Fibroblast of lung (primary cell): ENCODE measurements around the gene CTTN. TPM values are rescaled to one million over a fixed set of nuclear protein-coding genes. Genes with fewer than 3 reads are reported as not detected.

Experiments used
- DNase-seq, 2 donors: peaks; one replicate each; pipeline versions ENCODE4 v3.0.0 to v3.0.0-alpha.2; 2010; ENCODE audit warnings: low read depth in 2 of 2
- H2AFZ ChIP-seq: 2 replicates; pipeline ENCODE4 v1.5.1; 2012; ENCODE audit warnings: low read length, control low read depth, inconsistent platforms
- H3K27ac ChIP-seq: 2 replicates; pipeline ENCODE4 v1.5.1; 2011; ENCODE audit warnings: low read length, control low read depth; ENCODE audit not compliant: insufficient read depth
- H3K27me3 ChIP-seq: 2 replicates; pipeline ENCODE4 v1.5.1; 2011; ENCODE audit warnings: mild to moderate bottlenecking, low read length; ENCODE audit not compliant: control insufficient read depth, insufficient read depth
- H3K36me3 ChIP-seq: 2 replicates; pipeline ENCODE4 v1.5.1; 2011; ENCODE audit warnings: low read length; ENCODE audit not compliant: control insufficient read depth, insufficient read depth
- H3K4me1 ChIP-seq: 2 replicates; pipeline ENCODE4 v1.5.1; 2011; ENCODE audit warnings: low read length; ENCODE audit not compliant: control insufficient read depth, insufficient read depth; ENCODE audit errors: extremely low read depth
- H3K4me2 ChIP-seq: 2 replicates; pipeline ENCODE4 v1.5.1; 2011; ENCODE audit warnings: low read length, control low read depth; ENCODE audit not compliant: insufficient read depth; ENCODE audit errors: extremely low read depth
- H3K4me3 ChIP-seq, 4 experiments: fragments of 200-600 bp in 1 of 4; sonication (generic) in 1 of 4; replicated peaks in 1 of 4; 2 replicates each; pipeline ENCODE4 v1.5.1; 2011 to 2016; ENCODE audit warnings: low read length in 4 of 4, low read depth in 3 of 4, mild to moderate bottlenecking in 3 of 4, control low read depth in 2 of 4, inconsistent platforms in 1 of 4, mixed read lengths in 1 of 4; ENCODE audit not compliant: insufficient read depth in 1 of 4; ENCODE audit errors: control extremely low read depth in 1 of 4
- H3K79me2 ChIP-seq: 2 replicates; pipeline ENCODE4 v1.5.1; 2012; ENCODE audit warnings: mild to moderate bottlenecking, low read length, inconsistent platforms; ENCODE audit not compliant: control insufficient read depth, insufficient read depth
- H3K9ac ChIP-seq: 2 replicates; pipeline ENCODE4 v1.5.1; 2011; ENCODE audit warnings: mild to moderate bottlenecking, low read length, control low read depth; ENCODE audit not compliant: insufficient read depth
- H3K9me3 ChIP-seq: 2 replicates; pipeline ENCODE4 v1.5.1; 2012; ENCODE audit warnings: low read depth, low read length; ENCODE audit not compliant: control insufficient read depth, insufficient read depth
- H4K20me1 ChIP-seq: 2 replicates; pipeline ENCODE4 v1.5.1; 2011; ENCODE audit warnings: low read length; ENCODE audit not compliant: control insufficient read depth, insufficient read depth; ENCODE audit errors: extremely low read depth
- EZH2 ChIP-seq: IDR thresholded peaks from 2 replicates; pipeline ENCODE4 v1.5.1; 2012; ENCODE audit warnings: low read length, control low read depth, mild to moderate bottlenecking; ENCODE audit errors: missing control alignments
- polyA plus RNA-seq, 2 donors: library from polyadenylated mRNA; depleted of rRNA in 1 of 2; stranded (reverse) in 1 of 2; unstranded in 1 of 2; fragments of >200 nt; gene quantifications; 2 replicates each; pipeline ENCODE4 v1.2.1, GENCODE V29; 2011 to 2012; ENCODE audit warnings: missing spikeins in 1 of 2
- total RNA-seq: library from RNA; depleted of rRNA; stranded (reverse); fragments of >200 nt; gene quantifications from 2 replicates; pipeline ENCODE4 v1.2.1, GENCODE V29; 2014
- TF ChIP-seq, protein P1 (sequence below), 2 donors: IDR thresholded peaks in 1 of 2; conservative IDR thresholded peaks in 1 of 2; 1 replicate in 1 of 2; 2 replicates in 1 of 2; pipeline ENCODE4 v1.5.1; 2011 to 2012; ENCODE audit warnings: low read length in 2 of 2, control low read depth in 1 of 2, inconsistent platforms in 1 of 2, low read depth in 1 of 2, mild to moderate bottlenecking in 1 of 2

The CTTN gene
- total and polyA plus RNA-seq, 2 donors (not counting 1 experiment from before 2014, with no cell fraction given): 198 to 428 TPM

DNA sequence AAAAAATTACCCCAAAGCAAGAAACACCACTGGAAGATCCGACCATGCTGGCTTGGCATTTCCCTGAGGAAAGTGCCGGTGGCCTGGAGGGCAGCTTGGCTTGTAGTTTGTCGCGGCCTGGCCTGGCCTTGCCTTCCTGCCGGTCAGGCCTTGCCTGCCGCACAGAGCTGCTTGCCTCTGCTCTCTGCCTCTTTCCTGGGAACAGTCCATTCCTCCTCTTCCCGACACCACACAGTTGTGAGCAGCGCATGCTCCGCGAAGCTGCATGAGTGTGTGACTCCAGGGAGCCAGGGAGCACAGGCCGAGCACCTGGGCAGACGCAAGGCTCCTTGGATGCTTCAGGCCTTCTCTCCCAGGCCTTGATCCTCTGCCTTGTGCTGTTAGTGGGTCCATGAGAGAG lies 19.8 kb downstream of the CTTN start:
- Histone ChIP-seq H3K4me1 (peaks cover 5% of the 10 kb centered on the region), H3K4me2 (no peak overlapping the region), H4K20me1 (no peaks in the 10 kb centered on the region), H3K27me3 (no peaks in the 10 kb centered on the region), H3K79me2 (peaks cover 7% of the 10 kb centered on the region), H3K9me3 (no peaks in the 10 kb centered on the region), H2AFZ (no peak overlapping the region), H3K27ac (no peak overlapping the region), H3K36me3 (peaks cover 53% of the 10 kb centered on the region), H3K9ac (no peak overlapping the region), H3K4me3 (no peak overlapping the region)
- no peak for DNase-seq
- TF ChIP-seq, protein P1, sequence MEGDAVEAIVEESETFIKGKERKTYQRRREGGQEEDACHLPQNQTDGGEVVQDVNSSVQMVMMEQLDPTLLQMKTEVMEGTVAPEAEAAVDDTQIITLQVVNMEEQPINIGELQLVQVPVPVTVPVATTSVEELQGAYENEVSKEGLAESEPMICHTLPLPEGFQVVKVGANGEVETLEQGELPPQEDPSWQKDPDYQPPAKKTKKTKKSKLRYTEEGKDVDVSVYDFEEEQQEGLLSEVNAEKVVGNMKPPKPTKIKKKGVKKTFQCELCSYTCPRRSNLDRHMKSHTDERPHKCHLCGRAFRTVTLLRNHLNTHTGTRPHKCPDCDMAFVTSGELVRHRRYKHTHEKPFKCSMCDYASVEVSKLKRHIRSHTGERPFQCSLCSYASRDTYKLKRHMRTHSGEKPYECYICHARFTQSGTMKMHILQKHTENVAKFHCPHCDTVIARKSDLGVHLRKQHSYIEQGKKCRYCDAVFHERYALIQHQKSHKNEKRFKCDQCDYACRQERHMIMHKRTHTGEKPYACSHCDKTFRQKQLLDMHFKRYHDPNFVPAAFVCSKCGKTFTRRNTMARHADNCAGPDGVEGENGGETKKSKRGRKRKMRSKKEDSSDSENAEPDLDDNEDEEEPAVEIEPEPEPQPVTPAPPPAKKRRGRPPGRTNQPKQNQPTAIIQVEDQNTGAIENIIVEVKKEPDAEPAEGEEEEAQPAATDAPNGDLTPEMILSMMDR (conservative IDR thresholded peaks at IDR 0.05 in 1 of 2, IDR thresholded peaks at IDR 0.05 in 1 of 2; ENCODE audit: low read depth in 1 of 2, low read length in 2 of 2): no peak
- no peak for TF ChIP-seq EZH2

DNA sequence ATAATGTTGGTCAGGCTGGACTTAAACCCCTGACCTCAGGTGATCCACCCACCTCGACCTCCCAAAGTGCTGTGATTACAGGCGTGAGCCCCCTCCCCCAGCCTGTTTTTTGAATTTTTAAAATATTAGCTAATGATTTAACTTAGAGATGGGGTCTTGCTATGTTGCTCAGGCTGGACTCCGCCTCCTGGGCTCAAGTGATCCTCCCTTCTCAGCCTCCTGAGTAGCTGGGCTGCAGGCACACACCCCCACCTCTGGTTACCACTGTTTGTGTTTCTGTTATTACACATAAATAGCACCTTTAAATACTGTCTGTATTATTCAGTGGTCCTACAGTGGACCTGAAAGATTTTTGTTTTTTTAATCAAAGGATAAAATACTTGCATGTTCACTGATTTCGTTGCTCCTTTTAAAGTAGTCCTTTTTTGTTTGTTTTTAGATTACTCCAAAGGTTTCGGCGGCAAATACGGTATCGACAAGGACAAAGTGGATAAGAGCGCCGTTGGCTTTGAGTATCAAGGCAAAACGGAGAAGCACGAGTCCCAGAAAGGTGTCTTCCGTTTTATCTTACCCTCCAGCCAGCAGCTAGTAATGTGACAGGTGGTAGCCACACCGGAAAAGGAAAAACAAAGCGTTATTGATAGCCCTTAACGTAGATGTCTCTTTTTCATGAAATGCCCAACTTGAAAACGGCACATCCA lies 21.1 kb downstream of the CTTN start:
- H3K4me2 ChIP-seq: no peak overlapping the region
- H3K9ac ChIP-seq: no peak overlapping the region
- DNase-seq: no peak
- H3K9me3 ChIP-seq: no peaks in the 10 kb centered on the region
- no peak for TF ChIP-seq EZH2
- TF ChIP-seq, protein P1 (conservative IDR thresholded peaks at IDR 0.05 in 1 of 2, IDR thresholded peaks at IDR 0.05 in 1 of 2; ENCODE audit: low read depth in 1 of 2, low read length in 2 of 2): no peak
- no peak overlapping the region for H3K27ac ChIP-seq
- H3K4me1 ChIP-seq: peaks cover 5% of the 10 kb centered on the region
- H3K27me3 ChIP-seq: no peaks in the 10 kb centered on the region
- H3K36me3 ChIP-seq: peaks cover 57% of the 10 kb centered on the region
- peaks cover 10% of the 10 kb centered on the region for H3K79me2 ChIP-seq
- H2AFZ ChIP-seq: no peak overlapping the region
- no peak overlapping the region for H3K4me3 ChIP-seq
- no peaks in the 10 kb centered on the region for H4K20me1 ChIP-seq

DNA sequence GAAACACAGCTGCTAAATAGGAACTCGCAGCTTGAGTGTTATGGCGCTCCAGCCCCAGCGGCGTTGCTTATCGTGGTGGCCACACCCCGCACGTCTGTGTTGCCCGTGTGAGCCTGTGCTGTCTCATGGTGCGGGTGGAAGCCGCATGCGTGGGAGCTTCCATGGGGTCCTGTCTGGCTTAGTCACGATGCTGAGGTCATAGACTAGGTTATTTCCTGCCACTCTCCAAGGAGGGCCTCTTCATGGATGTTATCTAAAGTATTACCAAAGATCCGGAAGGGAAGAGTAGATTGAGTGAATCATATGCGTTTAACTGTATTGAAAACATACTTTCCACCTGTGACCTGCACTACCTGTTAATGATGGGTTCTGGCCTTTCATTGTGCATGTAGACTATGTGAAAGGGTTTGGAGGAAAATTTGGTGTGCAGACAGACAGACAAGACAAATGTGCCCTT lies 21.7 kb downstream of the CTTN start:
- H3K36me3 ChIP-seq: peaks cover 58% of the 10 kb centered on the region

More for the DNA sequence above, 21.7 kb downstream of the CTTN start:
- TF ChIP-seq, protein P1 (conservative IDR thresholded peaks at IDR 0.05 in 1 of 2, IDR thresholded peaks at IDR 0.05 in 1 of 2; ENCODE audit: low read depth in 1 of 2, low read length in 2 of 2): no peak
- TF ChIP-seq EZH2: no peak
- Histone ChIP-seq H4K20me1 (peaks cover 2% of the 10 kb centered on the region), H3K79me2 (peaks cover 10% of the 10 kb centered on the region), H3K27ac (no peak overlapping the region), H3K27me3 (no peaks in the 10 kb centered on the region), H2AFZ (no peak overlapping the region), H3K9ac (no peak overlapping the region), H3K4me1 (peaks cover under 1% of the 10 kb centered on the region), H3K9me3 (no peaks in the 10 kb centered on the region), H3K4me3 (no peak overlapping the region), H3K4me2 (no peak overlapping the region)
- DNase-seq: peak; percentile 12 to 93
